HG03025 (cell line): ENCODE results near the gene FPR2.
"Not testable (repeated sequence)": the region's sequence is repeated elsewhere in the genome, so short reads cannot be mapped to it uniquely, and the experiment has no call there.

Experiments
- ATAC-seq: cut with Tn5 transposase; IDR thresholded peaks from one replicate; pipeline ENCODE4 v1.9.1; 2021; ENCODE audit warnings: mild to moderate bottlenecking, moderate library complexity; ENCODE audit not compliant: unreplicated experiment, low FRiP score

FPR2 gene

GRCh38 chr19:51739466-51740213, 21.3 kb upstream of the FPR2 start:
- ATAC-seq, result no peak

DNA sequence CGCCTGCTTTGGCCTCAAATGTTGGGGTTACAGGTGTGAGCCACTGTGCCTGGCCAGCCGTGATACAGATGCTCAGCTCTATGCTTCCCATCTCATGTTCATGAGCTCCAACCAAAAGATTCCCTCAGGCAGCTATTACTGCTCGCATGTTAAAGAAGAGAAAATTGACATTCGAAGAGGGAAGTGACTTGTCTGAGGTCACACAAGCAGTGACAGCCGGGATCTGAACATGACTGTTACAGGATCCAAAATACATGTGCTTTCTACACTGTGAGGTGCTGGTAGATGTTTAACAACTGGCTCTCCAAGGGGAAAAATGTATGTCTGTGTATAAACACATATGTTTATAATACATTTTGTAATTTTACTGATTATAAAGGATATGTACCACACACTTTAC, 20.6 kb upstream of the FPR2 start:
- ATAC-seq, result no peak

DNA sequence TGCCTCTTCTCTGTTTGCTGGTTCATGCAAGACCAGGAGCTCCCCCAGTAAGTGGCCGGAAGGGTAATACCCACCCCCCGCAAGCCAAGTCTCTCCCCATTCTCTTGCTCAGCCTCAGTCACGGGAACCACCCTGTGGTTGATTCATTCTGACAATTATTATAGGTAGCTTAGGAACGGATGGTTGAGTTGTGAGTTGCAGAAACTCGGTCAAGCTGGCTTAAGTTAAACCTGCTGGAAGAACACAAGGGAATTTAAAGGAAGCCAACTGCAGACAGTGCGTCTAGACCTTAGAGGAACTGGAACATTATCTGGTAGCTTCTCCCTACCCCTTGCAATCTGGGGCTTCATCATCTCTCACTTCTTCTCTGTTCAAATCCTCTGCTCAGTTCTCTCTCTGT, 18.2 kb upstream of the FPR2 start:
- no peak for ATAC-seq

DNA sequence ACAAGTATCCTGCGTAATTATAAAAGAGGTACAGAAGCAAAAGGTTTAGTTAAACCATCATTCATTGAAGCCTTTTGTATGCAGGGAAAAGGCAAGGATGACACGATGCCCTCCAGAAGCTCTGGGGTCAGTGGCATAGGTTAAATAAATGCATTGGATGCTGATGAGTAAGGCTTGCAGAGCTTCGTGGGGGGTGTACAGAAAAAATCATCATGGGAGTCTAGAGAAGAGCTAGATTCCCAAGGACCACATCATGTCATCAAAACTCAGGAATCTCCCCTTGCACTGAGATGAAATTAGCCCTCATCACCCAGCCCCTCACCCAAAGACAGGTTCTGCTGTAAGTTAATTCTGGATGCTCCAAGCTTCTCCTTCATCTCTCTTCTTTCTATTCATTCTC, 17.6 kb upstream of the FPR2 start:
- no peak for ATAC-seq

- ATAC-seq, result no peak
These were observed 14.2 kb upstream of the FPR2 start for GRCh38 chr19:51746731-51747130.

DNA sequence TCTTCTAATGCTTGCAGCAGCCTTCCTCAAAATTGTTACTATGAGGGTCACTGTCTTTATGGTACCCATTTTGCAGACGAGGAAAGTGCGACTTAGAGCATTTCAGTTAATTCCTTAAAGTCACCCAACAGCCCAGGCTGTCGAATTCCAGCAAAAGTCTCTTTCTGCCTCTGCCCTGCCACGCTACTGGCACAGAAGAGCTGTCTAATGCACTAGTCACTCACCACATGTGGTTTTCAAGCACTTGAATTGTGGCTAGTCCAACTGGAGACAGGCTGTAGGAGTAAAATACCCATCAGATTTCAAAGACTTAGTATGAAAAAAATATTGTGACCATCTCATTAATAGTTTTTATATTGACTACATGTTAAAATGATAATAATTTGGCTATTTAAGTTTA, 11.0 kb upstream of the FPR2 start:
- ATAC-seq, result no peak

- no peak for ATAC-seq
These were observed 10.4 kb upstream of the FPR2 start for GRCh38 chr19:51750400-51751094.

DNA sequence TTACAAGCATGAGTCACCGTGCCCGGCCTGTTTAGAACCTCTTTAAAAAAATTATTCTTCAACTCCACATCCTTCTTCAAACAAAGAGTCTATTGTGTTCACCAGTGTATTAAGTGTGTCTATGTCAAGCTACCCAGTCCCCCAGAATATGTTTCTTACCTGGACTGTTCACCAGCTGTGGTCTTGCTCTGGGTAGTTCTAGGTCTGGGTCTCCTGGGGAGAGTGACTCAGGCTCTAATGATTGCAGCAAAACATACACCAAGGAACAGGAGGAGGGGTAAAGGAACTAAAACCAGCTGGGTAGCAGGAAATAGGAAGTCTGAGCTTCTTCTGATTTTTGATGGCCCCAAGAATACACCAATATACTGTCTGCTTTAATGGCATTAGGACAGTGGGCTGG, 9.3 kb upstream of the FPR2 start, which contains the start of gene FPR1:
Gene FPR1 (minus strand): TSS at position 224 of the 400 bp plus-strand sequence. CDS start 4,884 bp downstream, outside the sequence.
- no peak for ATAC-seq

- ATAC-seq, result no peak
These were observed 6.9 kb upstream of the FPR2 start for GRCh38 chr19:51754109-51754508.

- no peak for ATAC-seq
These were observed 6.2 kb upstream of the FPR2 start for GRCh38 chr19:51754770-51755169.

GRCh38 chr19:51755571-51755970, 5.4 kb upstream of the FPR2 start:
- ATAC-seq, result no peak

GRCh38 chr19:51761696-51762095, 716 bp downstream of the FPR2 start:
- ATAC-seq, result no peak

DNA sequence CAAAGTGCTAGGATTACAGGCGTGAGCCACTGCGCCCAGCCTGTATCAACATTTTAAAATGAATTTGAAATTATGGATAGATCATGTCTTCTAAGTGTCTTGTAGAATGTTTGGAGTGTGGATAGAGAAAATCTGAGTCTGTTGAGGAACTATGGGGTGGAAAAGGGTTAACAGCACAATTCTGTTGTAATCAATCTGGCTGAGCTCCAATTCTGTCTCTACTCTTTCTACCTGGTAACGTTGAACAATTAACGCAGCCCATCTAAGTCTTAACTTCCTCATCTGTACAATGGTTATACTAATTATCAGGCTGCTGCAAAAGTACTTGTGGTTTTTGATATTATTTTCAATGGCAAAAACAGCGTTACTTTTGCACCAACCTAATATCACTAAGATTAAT, 4.1 kb downstream of the FPR2 start:
- ATAC-seq, result no peak

- ATAC-seq, result no peak
These were observed 5.5 kb downstream of the FPR2 start for GRCh38 chr19:51766461-51766860.

DNA sequence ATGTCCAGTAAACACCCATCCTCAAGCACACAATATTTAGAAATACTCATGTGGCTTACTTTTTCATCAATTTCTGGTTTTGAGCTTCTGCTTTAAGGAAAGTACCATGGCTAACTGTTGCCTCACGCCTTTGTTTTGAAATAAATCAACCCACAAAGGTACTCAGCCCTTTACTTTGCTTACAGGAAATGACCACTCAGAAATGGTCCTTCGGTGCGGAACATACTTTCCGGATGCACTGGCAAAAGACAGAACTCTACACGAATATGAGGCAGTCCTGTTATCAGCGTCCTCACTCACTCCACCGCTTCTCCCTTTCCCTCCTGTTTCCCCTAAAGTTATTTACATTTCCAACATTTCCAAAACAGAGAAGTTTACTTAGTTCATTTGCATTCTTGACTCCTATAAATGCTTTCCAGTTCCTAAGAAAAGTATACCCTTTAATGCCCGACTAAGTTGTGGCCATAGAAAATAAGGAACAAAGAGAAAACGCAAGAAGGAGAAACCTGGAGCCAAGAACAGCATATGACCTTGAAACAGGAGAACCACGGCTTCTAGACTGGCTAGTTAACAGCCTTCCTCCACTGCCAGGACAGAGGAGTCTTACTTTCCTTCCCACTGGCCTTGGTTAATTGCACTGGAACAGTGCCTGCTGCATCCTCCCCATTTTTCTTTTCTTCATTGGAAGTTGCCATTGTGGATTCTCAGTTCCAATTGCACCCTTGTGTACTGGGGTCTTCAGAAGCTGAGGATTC, 10.6 kb downstream of the FPR2 start:
- no peak for ATAC-seq

DNA sequence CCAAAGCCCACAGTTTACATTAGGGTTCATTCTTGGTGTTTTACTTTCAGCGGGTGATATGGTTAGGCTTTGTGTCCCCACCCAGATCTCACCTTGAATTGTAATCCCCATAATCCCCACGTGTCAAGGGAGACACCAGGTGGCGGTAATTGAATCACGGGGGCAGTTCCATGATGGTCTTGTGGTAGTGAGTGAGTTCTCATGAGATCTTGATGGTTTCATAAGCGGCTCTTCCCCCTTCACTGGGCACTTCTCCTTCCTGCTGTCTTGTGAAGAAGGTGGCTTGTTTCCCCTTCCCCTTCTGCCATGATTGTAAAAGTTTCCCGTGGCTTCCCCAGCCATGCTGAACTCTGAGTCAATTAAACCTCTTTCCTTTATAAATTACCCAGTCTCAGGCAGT, 12.0 kb downstream of the FPR2 start:
- ATAC-seq, result no peak

DNA sequence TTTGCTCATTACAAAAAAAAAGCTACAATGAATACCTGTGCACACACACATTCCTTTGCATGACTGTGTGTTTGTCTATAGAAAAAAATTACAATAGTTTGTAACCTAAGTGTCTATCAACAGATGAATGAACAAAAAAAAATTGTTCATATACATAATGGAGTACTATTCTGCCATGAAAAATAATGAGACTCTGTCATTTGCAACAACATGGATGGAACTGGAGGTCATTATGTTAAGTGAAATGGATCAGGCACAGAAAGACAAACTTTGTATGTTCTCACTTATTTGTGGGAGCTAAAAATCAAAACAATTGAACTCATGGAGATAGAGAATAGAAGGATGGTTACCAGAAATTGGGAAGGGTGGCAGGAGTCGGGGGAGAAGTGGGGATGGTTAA, 15.6 kb downstream of the FPR2 start:
- ATAC-seq, result not testable (repeated sequence)

GRCh38 chr19:51777570-51778462, 16.8 kb downstream of the FPR2 start:
- no peak for ATAC-seq

DNA sequence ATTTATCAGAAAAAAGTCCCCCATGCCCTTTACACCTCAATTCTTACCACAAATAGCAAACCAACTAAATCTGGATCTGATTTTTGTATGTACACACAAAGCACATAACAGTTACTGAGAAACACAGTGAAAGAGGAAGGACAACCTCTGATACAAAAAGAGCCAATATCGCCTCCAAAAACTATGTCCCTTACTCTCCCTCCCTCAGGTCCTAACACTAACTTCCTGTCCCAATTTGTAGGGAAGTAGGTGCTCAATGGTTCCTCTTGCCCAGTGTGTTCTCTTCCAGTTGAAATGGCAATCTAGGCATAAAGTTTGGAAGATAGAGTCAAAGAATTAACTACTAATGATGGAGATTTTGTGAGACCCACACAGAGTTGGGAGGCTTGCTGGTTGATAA, 18.2 kb downstream of the FPR2 start:
- ATAC-seq, result no peak

DNA sequence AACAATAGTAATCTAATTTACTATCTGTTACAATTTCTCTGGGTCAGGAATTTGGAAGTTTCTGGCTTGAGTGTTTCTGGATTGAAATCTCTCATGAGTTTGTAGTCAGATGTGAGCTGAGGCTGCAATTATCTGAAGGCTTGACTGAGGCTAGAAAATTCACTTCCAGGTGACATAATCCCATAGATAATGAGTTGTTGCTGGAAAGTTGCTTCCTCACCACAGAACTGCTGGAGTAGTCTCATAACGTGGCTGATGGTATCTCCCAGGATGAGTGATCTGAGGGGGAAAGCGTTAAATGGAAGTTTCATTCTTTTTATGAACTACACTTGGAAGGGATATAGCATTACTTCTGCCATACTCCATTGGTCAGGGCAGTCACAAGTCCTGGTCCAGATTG, 18.7 kb downstream of the FPR2 start:
- ATAC-seq, result no peak
